ENCODE results near the gene CIDEC. TPM values are rescaled to one million over a fixed set of nuclear protein-coding genes. Genes with fewer than 3 reads are reported as not detected.
A peak's percentile ranks its signal among the peaks of the same experiment; 100 is the strongest.

The CIDEC gene
- total and polyA plus RNA-seq, 2 of the 13 experiments (the other 11 are each of a cell fraction or from before 2014, with no cell fraction given): 2.5 to 10.4 TPM

DNA sequence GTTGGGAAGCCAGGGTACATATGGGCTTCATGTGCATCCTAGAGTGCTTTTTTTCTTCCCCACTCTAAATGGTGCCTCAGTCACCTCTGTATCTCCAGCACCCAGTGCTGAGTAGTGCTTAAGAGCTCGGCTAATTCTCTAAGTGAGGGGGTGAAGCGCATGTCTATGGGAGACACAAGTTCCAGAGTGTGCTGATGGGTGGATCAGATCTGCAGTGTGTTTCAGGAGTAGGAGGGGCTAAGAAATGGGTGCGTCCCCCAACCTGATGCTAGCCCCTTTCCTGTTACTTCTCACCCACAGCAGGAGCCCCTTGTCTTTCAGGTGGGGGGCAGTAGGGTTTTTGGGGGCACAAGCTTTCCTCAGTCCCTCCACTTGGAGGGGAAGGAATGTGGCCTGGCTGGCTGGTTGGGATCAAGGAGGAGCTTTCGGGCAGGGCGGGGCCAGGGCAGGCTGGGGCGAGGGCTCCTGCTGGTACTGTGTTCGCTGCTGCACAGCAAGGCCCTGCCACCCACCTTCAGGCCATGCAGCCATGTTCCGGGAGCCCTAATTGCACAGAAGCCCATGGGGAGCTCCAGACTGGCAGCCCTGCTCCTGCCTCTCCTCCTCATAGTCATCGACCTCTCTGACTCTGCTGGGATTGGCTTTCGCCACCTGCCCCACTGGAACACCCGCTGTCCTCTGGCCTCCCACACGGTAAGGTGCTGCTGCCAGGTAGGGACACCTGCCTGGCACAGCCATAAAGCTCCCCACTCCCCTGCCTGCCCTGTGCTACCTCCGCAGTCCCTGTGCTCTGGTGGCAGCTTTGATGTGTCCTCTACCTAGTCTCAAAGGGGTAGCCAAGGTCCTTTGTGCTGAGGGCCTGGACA is 22.6 kb upstream of the CIDEC start, which contains the start of gene IL17RE (continued):
- TF ChIP-seq ARID3A (IDR thresholded peaks at IDR 0.05; ENCODE audit: low read depth, low read length) (no peak), MIER2 (CRISPR knock-in tag; IDR thresholded peaks at IDR 0.05) (0 out of 2 replicates have a peak, but pooled peaks have one; percentile 38), PPARG (CRISPR knock-in tag; conservative IDR thresholded peaks at IDR 0.05) (no peak), JDP2 (CRISPR knock-in tag; IDR thresholded peaks at IDR 0.05; ENCODE audit: borderline replicate concordance) (no peak), CHCHD3 (CRISPR knock-in tag; IDR thresholded peaks at IDR 0.05) (no peak), AKNA (CRISPR knock-in tag; IDR thresholded peaks at IDR 0.05; ENCODE audit: borderline replicate concordance) (no peak), RARG (CRISPR knock-in tag; IDR thresholded peaks at IDR 0.05; ENCODE audit: low read depth) (0 out of 2 replicates have a peak, but pooled peaks have one; percentile 30), ZUFSP (CRISPR knock-in tag; IDR thresholded peaks at IDR 0.05; ENCODE audit: borderline replicate concordance) (no peak), HNRNPK (IDR thresholded peaks at IDR 0.05; ENCODE audit: low read depth, low read length, poor library complexity, severe bottlenecking) (no peak), ZNF776 (CRISPR knock-in tag; IDR thresholded peaks at IDR 0.05) (no peak), TRIM24 (CRISPR knock-in tag; IDR thresholded peaks at IDR 0.05) (no peak), FOXA3 (CRISPR knock-in tag; IDR thresholded peaks at IDR 0.05) (no peak), GTF2F1 (IDR thresholded peaks at IDR 0.05; ENCODE audit: low read length) (no peak), NR2F2 (IDR thresholded peaks at IDR 0.05; ENCODE audit: borderline replicate concordance, low read depth) (no peak), HNRNPH1 (optimal IDR thresholded peaks at IDR 0.05; ENCODE audit: low read depth, low read length) (no peak), MBNL3 (CRISPR knock-in tag; conservative IDR thresholded peaks at IDR 0.05) (no peak), JUND (CRISPR knock-in tag; IDR thresholded peaks at IDR 0.05) (no peak), ZBTB2 (CRISPR knock-in tag; IDR thresholded peaks at IDR 0.05; ENCODE audit: low read depth) (no peak), YY1 (IDR thresholded peaks at IDR 0.05; ENCODE audit: insufficient read depth, insufficient replicate concordance, low read depth, low read length) (peak; percentile 75)

Measured in HepG2 (cell line).